GM23248 (cell line): ENCODE data around the gene CARM1. TPM values are rescaled to one million over a fixed set of nuclear protein-coding genes. Genes with fewer than 3 reads are reported as not detected.

ENCODE experiments used
- DNase-seq: peaks from one replicate; pipeline ENCODE4 v3.0.0-alpha.2; 2015
- H2AFZ ChIP-seq: fragments of 200-600 bp; sonication (generic); 2 replicates; pipeline ENCODE4 v1.6.1; 2016; ENCODE audit warnings: antibody characterized with exemption
- H3F3A ChIP-seq: fragments of 200-600 bp; sonication (generic); 2 replicates; pipeline ENCODE4 v1.6.1; 2016; ENCODE audit warnings: mild to moderate bottlenecking, antibody characterized with exemption, mixed run types; ENCODE audit not compliant: insufficient read depth
- H3K27ac ChIP-seq: fragments of 200-600 bp; sonication (generic); 2 replicates; pipeline ENCODE4 v1.5.1; 2016; ENCODE audit warnings: mild to moderate bottlenecking
- H3K27me3 ChIP-seq: fragments of 200-600 bp; sonication (generic); replicated peaks from 2 replicates; pipeline ENCODE4 v1.6.1; 2016; ENCODE audit warnings: mild to moderate bottlenecking; ENCODE audit not compliant: insufficient read depth
- H3K36me3 ChIP-seq: fragments of 200-600 bp; sonication (generic); 2 replicates; pipeline ENCODE4 v1.6.1; 2016; ENCODE audit warnings: low read depth, mild to moderate bottlenecking
- H3K4me1 ChIP-seq: fragments of 200-600 bp; sonication (generic); 2 replicates; pipeline ENCODE4 v1.6.1; 2016; ENCODE audit warnings: mild to moderate bottlenecking; ENCODE audit not compliant: insufficient read depth
- H3K4me2 ChIP-seq: fragments of 200-600 bp; sonication (generic); one replicate; pipeline ENCODE4 v1.6.1; 2016; ENCODE audit warnings: mild to moderate bottlenecking; ENCODE audit not compliant: unreplicated experiment
- H3K4me3 ChIP-seq: fragments of 200-600 bp; sonication (generic); 2 replicates; pipeline ENCODE4 v1.5.1; 2016; ENCODE audit warnings: mild to moderate bottlenecking
- H3K79me2 ChIP-seq: fragments of 200-600 bp; sonication (generic); 2 replicates; pipeline ENCODE4 v1.6.1; 2016; ENCODE audit warnings: mild to moderate bottlenecking; ENCODE audit not compliant: insufficient read depth
- H3K9ac ChIP-seq: fragments of 200-600 bp; sonication (generic); 2 replicates; pipeline ENCODE4 v1.6.1; 2016; ENCODE audit warnings: mild to moderate bottlenecking
- H3K9me2 ChIP-seq: fragments of 200-600 bp; sonication (generic); 2 replicates; pipeline ENCODE4 v1.6.1; 2016; ENCODE audit warnings: mixed run types, mild to moderate bottlenecking, moderate library complexity; ENCODE audit not compliant: insufficient read depth
- H3K9me3 ChIP-seq: fragments of 200-600 bp; sonication (generic); one replicate; pipeline ENCODE4 v1.6.1; 2017; ENCODE audit warnings: low read depth
- H4K20me1 ChIP-seq: fragments of 200-600 bp; sonication (generic); 2 replicates; pipeline ENCODE4 v1.6.0; 2016; ENCODE audit not compliant: insufficient read depth
- EZH2 ChIP-seq: fragments of 200-600 bp; sonication (generic); IDR thresholded peaks from 2 replicates; pipeline ENCODE4 v1.6.1; 2018; ENCODE audit warnings: antibody characterized with exemption, mild to moderate bottlenecking; ENCODE audit not compliant: insufficient read depth, poor library complexity, severe bottlenecking
- EZH2phosphoT487 ChIP-seq: fragments of 200-600 bp; sonication (generic); IDR thresholded peaks from 2 replicates; pipeline ENCODE4 v1.6.1; 2018; ENCODE audit warnings: antibody characterized with exemption, moderate library complexity, mild to moderate bottlenecking, low read depth; ENCODE audit not compliant: insufficient read depth
- WGBS, 2 experiments: methylation state at CpG; one replicate each; pipeline ENCODE4 v1.1.6; 2015 to 2017; ENCODE audit warnings: low lambda C conversion rate in 2 of 2, low coverage in 1 of 2; ENCODE audit errors: missing lambda C conversion rate in 2 of 2; 5-methylcytosine and 5-hydroxymethylcytosine counted together
- in situ Hi-C: fragments of 300-500 bp; cut with MboI; formaldehyde crosslinking; loops from 2 replicates; pipeline ENCODE4 v1.15.0; 2020
- polyA plus RNA-seq: library from polyadenylated mRNA; unstranded; fragments of >200 nt; fragmentation: Nextera tagmentation; extraction: Ambion mirVana; gene quantifications from 2 replicates; pipeline ENCODE4 v1.2.1, GENCODE V29; 2016
- total RNA-seq: library from RNA; depleted of rRNA; stranded (reverse); fragments of >200 nt; shearing (Covaris generic); gene quantifications from 2 replicates; pipeline ENCODE4 v1.2.3, GENCODE V29; 2014

The CARM1 gene
- total and polyA plus RNA-seq, 2 experiments from 2014 or later = 5.3 to 41.9 TPM

DNA sequence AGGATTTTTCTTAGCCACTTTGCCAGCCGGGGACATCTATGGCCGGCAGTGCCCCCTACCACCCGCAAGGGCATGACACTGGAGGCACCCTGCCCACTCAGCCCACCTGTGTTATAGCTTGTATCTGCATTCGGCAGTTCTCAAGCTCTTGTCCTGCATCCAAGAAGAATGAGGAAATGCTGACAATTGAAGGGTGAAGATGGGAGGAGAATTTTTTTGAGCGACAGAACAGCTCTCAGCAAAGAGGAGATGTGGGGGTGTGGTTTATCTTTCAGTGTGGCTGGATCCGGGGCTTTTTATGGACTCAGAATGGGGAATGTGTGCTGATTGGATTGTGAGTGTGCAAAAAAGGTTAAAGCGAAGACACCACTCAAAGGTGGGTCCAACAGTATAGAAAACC is 28.6 kb upstream of the CARM1 start:
- Histone ChIP-seq H3K36me3 (no peaks in the 10 kb centered on the region), H3K79me2 (no peaks in the 10 kb centered on the region), H3K27me3 (no peaks in the 10 kb centered on the region), H3K4me2 (no peak overlapping the region), H3K9me2 (no peaks in the 10 kb centered on the region), H3K4me1 (no peaks in the 10 kb centered on the region), H3K9me3 (no peaks in the 10 kb centered on the region), H2AFZ (no peak overlapping the region), H3K27ac (no peak overlapping the region), H3F3A (no peaks in the 10 kb centered on the region), H3K4me3 (no peak overlapping the region), H3K9ac (no peak overlapping the region), H4K20me1 (no peaks in the 10 kb centered on the region)
- in situ Hi-C loops = no loop called here
- DNase-seq = no peak
- TF ChIP-seq EZH2phosphoT487 = no peak
- no peak for TF ChIP-seq EZH2
- 75 to 78% methylated on average over 7 of the region's 7 CpGs for WGBS, 2 experiments

DNA sequence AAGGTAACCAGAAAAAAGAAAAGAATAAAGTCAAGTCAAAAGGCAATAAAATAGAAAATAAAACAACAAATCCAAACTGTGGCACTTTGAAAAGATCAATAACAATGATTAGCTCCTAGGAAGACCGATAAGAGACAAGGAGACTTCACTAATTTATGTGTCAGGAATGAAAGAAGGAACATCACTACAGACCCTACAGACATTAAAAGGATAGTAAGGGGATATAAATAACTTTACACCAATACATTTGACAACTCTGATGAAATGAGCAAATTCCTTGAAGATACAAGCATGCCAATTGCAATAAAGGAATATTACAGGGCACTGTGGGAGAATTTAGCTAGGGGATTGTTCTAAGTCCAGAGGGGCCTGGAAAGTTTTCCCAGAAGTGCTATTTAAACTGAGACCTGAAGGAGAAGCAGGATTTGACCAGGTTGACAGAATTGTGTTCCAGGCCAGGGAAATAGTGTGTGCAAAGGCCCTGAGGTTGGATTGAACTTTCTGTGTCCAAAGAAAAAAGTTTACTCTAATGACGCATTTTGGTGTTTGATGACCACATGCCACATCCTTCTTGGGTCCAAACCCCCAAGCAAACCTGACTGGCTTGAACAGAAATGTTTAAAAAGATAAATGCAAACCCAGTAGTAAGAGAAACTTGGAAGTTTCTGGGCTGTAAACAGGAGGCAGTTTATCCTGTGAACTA is 24.7 kb upstream of the CARM1 start:
- Histone ChIP-seq H3K9me2 (no peaks in the 10 kb centered on the region), H3K4me3 (no peak overlapping the region), H3K9ac (no peak overlapping the region), H3K27me3 (no peaks in the 10 kb centered on the region), H3K36me3 (no peaks in the 10 kb centered on the region), H3F3A (no peaks in the 10 kb centered on the region), H3K79me2 (no peaks in the 10 kb centered on the region), H3K4me2 (no peak overlapping the region), H3K9me3 (no peaks in the 10 kb centered on the region), H2AFZ (no peak overlapping the region), H3K4me1 (no peaks in the 10 kb centered on the region), H4K20me1 (no peaks in the 10 kb centered on the region), H3K27ac (no peak overlapping the region)
- in situ Hi-C loops = no loop called here
- no peak for DNase-seq
- 63 to 66% methylated on average over 2 of the region's 2 CpGs for WGBS, 2 experiments
- TF ChIP-seq EZH2phosphoT487 (no peak), EZH2 (no peak)

DNA sequence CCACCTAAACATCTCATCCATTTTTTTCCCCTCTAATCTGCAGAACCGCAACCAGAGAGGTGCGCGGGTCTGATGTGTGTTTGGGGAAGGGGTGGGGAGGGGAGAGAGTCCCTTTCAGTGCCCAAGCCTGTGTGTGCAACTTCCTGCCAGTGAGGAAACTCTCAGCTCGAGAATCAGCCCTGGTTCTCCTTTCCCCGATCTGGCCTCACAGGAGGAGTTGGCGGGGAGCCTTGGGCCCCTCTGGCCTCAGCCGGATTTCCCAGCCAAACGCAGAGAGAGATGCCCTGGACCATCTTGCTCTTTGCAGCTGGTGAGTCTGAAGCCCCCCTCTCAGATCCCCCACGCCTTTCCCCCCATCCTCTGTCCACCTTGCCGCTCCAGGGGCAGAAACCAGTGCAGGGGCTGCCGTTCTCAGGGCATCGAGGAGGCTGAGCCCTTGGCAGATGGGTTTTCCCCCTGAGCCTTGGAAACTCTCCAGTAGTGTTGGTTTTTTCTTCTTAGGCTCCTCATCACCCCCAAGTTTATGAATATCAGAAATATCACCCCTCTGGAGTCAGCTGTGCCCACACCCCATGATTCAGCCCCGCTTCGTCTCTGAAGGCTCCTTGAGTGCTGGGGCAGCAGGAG is 23.0 kb upstream of the CARM1 start, which contains the start of gene C19orf38:
TSS of gene C19orf38 (plus strand) at position 186 of the 627 bp plus-strand sequence. CDS start at position 280, 94 bp downstream.
- H3K36me3 ChIP-seq = no peaks in the 10 kb centered on the region
- H3K4me3 ChIP-seq = no peak within 1 kb of the TSS
- no peaks in the 10 kb centered on the region for H3F3A ChIP-seq
- H3K79me2 ChIP-seq = no peaks in the 10 kb centered on the region
- no peak within 1 kb of the TSS for H2AFZ ChIP-seq
- no peaks in the 10 kb centered on the region for H3K27me3 ChIP-seq
- in situ Hi-C loops = no loop called here
- WGBS, 2 experiments = 42 to 45% methylated on average over 14 of the region's 14 CpGs
- no peak within 1 kb of the TSS for H3K27ac ChIP-seq
- no peak for DNase-seq
- H3K9me3 ChIP-seq = no peaks in the 10 kb centered on the region
- TF ChIP-seq EZH2 (no peak), EZH2phosphoT487 (no peak)
- H3K4me2 ChIP-seq = no peak within 1 kb of the TSS
- H3K4me1 ChIP-seq = no peaks in the 10 kb centered on the region
- H3K9me2 ChIP-seq = no peaks in the 10 kb centered on the region
- no peak within 1 kb of the TSS for H3K9ac ChIP-seq
- no peaks in the 10 kb centered on the region for H4K20me1 ChIP-seq

DNA sequence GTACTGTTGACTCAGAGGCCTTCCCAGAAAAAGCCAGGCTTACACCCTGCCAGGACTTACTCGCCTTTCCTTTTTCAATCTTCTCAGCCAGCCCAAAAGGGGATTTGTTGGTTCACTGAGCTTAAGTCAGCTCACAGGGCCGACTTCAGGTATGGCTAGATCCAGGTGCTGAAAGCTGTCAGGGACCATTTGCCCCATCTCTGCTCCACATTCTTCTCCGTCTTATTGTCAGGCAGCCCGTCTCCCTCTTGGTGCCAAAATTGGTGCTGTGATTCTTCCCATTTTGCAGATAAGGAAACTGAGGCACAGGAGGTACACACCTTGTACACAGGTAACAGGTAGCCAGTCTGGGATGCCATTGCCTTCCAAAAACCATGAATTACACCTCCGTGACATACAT is 20.7 kb upstream of the CARM1 start:
- TF ChIP-seq EZH2 (no peak), EZH2phosphoT487 (no peak)
- H3K27me3 ChIP-seq = no peaks in the 10 kb centered on the region
- WGBS, 2 experiments = 73 to 74% methylated on average over 5 of the region's 5 CpGs
- in situ Hi-C loops = no loop called here
- no peak overlapping the region for H3K9ac ChIP-seq
- H4K20me1 ChIP-seq = no peaks in the 10 kb centered on the region
- H3K79me2 ChIP-seq = no peaks in the 10 kb centered on the region
- H3K9me2 ChIP-seq = no peaks in the 10 kb centered on the region
- no peak overlapping the region for H3K4me3 ChIP-seq
- H3K9me3 ChIP-seq = no peaks in the 10 kb centered on the region
- no peak for DNase-seq
- no peaks in the 10 kb centered on the region for H3F3A ChIP-seq
- no peak overlapping the region for H3K27ac ChIP-seq
- no peak overlapping the region for H2AFZ ChIP-seq
- no peak overlapping the region for H3K4me2 ChIP-seq
- no peaks in the 10 kb centered on the region for H3K36me3 ChIP-seq
- H3K4me1 ChIP-seq = no peaks in the 10 kb centered on the region
